GM20431 (cell line): ENCODE measurements around the gene CLDN25.

Experiments
- in situ Hi-C: fragments of 300-500 bp; cut with MseI, MboI; formaldehyde crosslinking; loops from one replicate; pipeline ENCODE4 v1.15.0; 2020; ENCODE audit warnings: low sequenced_read_pairs; ENCODE audit not compliant: unreplicated experiment

CLDN25 gene

GRCh38 chr11:113802621-113803020 lies 23.0 kb downstream of the CLDN25 start:
- in situ Hi-C loops, result no loop called here

DNA sequence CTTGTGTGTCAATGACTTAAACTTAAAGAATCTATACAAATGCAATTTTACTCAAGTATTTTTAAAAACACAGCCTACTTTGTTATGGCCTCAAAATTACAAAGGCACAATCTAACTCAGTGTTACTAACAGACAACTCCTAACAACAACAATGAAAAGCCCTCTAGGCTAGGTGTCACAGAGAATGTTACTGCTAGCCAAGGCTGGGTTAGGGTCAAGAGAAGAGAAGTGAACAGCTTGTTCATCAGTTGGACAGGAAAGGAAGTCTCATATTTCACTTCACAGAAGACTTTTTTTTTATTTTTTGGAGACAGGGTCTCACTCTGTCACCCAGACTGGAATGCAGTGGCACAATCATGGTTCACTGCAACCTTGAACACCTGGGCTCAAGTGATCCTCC lies 26.0 kb downstream of the CLDN25 start:
- in situ Hi-C loops, result no loop called here

GRCh38 chr11:113806406-113806805 lies 26.8 kb downstream of the CLDN25 start:
- in situ Hi-C loops, result no loop called here

- in situ Hi-C loops, result no loop called here
Measured at GRCh38 chr11:113808931-113809330, 29.3 kb downstream of the CLDN25 start.

GRCh38 chr11:113814181-113814580 lies 34.6 kb downstream of the CLDN25 start:
- in situ Hi-C loops, result no loop called here

DNA sequence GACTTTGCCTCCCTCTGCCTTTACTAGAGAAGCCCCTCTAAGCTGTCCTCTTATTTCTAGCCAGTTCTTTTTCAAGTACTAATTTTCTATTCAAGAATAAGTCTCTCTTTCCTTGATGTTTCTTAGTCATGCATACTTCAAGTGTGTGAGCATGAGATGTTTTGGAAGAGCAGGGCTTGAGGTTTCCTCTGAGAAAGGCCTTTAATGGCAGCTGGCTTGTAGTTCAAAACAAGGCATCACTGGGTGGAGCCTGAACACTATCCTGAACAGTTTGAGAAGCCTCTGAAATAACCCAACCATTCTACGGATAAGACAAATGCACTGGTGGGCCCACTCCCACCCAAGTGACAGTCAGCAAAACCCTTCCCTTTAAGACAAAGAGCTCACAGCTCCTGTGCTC lies 37.6 kb downstream of the CLDN25 start:
- in situ Hi-C loops, result no loop called here

DNA sequence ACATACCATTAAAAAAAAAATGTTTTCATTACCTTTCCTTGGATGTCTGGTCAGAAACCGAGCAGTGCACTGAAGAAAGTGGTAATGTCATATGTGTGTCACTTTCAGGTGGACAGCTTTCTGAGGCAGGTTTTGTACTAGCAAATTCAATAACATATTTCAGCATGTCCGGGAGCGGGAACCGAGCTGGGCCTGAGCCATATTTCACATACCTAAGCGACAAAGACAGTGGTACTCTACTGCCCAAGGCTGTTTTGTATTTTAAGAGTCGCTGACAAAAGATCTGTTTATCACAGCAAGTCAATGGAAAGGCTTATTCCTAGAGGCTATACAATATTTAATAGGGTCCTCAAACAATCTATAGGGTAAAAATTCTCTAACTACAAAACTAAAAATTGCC lies 38.0 kb downstream of the CLDN25 start:
- in situ Hi-C loops, result no loop called here

- in situ Hi-C loops, result no loop called here
Measured at GRCh38 chr11:113818426-113818825, 38.8 kb downstream of the CLDN25 start.

DNA sequence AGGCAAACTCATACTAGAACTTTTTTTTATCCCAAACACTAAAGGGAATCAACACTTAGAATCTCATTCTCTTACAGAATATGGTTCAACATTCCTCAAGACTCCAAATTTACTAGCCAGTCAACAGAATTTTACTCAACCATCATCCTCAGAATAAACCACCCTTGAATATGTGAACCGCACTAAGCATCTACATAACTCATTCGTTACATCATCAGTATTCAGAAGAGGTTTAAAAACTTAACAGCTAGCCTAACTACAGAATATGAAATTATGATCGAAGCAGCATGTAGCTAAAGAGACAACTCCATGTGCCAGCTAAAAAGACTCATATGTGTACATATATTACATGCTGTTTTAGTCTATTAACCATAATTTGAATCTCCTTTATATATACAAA lies 47.9 kb downstream of the CLDN25 start:
- in situ Hi-C loops, result no loop called here

- in situ Hi-C loops, result no loop called here
Measured at GRCh38 chr11:113828191-113828590, 48.6 kb downstream of the CLDN25 start.

DNA sequence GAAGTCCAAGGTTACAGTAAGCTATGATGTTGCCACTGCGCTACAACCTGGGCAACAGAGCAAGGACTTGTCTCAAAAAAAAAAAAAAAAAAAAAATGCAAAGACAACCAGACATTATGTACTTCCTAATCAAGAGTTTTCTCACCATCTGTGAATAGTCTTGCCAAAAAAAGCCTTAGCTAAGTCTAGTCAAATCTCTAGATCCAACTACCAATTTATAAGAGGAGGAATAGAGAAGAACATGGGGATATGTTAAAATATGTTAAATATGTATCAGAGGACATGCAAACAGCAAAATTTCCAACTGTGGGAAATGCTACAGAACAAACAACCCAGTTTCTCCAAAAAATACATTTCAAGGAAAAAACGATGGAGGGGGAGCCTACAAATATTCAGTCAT lies 50.2 kb downstream of the CLDN25 start:
- in situ Hi-C loops, result no loop called here
